Lower leg skin (tissue), 3 donors: Measurements from ENCODE around the gene CFAP157.

Experiments
- CTCF ChIP-seq, 3 donors: fragments of 450-650 bp; IDR thresholded peaks; one replicate each; pipeline ENCODE4 v1.5.1; 2016; ENCODE audit warnings: antibody characterized with exemption in 3 of 3, mild to moderate bottlenecking in 3 of 3, moderate library complexity in 2 of 3
- POLR2A ChIP-seq, 2 donors: fragments of 450-650 bp; IDR thresholded peaks; one replicate each; pipeline ENCODE4 v1.6.1; 2016 to 2017; ENCODE audit warnings: antibody characterized with exemption in 2 of 2, mild to moderate bottlenecking in 1 of 2, moderate library complexity in 1 of 2

- no peak for TF ChIP-seq CTCF (IDR thresholded peaks at IDR 0.05)
- TF ChIP-seq POLR2A (IDR thresholded peaks at IDR 0.05), result no peak
Observed at GRCh38 chr9:127707766-127708165, 978 bp downstream of the CFAP157 start.
